Fibroblast of the aortic adventitia (primary cell): ENCODE results near the gene LILRA2. TPM values are rescaled to one million over a fixed set of nuclear protein-coding genes. Genes with fewer than 3 reads are reported as not detected.
"Not testable (repeated sequence)": the region's sequence is repeated elsewhere in the genome, so short reads cannot be mapped to it uniquely, and the experiment has no call there.

Experiments
- DNase-seq: peaks from one replicate; pipeline ENCODE4 v3.0.0-alpha.2; 2010; ENCODE audit warnings: low read depth
- H3K4me3 ChIP-seq: 2 replicates; pipeline ENCODE4 v1.5.1; 2011; ENCODE audit warnings: low read depth, mild to moderate bottlenecking, control low read depth, low read length, moderate library complexity
- total RNA-seq: library from RNA; depleted of rRNA; stranded (reverse); fragments of >200 nt; gene quantifications from 2 replicates; pipeline ENCODE4 v1.2.3, GENCODE V29; 2012; ENCODE audit warnings: low replicate concordance
- TF ChIP-seq, protein P1 (sequence below): IDR thresholded peaks from 2 replicates; pipeline ENCODE4 v1.5.1; 2011; ENCODE audit warnings: mild to moderate bottlenecking, low read length, control low read depth, inconsistent platforms; ENCODE audit not compliant: insufficient read depth

Gene LILRA2
- total RNA-seq, 1 donor, result not detected

DNA sequence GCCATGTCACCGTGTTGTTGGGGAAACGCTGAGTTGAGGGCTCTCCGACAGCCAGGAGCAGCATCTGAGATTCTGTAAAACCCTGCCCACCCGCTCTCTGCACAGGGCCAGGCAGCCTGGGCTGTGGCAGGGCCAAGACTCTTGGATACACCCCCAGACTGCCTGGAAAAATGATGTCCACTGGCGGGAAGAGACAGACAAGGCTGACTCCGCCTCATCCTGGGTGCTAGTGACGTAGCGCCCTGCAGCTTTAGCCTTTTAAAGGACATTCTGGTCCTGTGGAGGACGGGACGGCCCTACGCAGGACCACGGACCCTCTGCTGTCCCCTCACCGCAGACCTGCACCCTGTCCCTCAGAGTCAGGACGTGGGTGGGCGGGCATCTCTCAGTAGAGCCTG, 20.7 kb upstream of the LILRA2 start:
- no peak for DNase-seq
- H3K4me3 ChIP-seq, result no peak overlapping the region

DNA sequence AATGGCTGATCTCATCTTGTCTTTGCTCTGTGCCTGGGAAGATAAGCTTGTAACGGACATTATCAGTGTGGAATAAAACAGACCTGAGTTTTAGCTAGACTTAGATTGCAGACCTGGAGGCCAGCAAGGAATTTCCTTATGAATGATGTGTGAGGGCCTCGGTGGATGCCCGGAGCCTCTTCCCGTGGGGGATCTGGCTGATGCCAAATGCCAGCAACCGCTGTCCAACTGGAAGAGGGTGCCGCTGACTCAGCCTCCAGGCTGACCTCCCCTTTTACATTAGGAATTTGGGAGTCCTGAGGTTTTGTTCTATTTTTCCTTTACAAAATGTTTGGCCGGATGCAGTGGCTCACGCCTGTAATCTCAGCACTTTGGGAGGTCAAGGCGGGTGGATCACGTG, 19.6 kb upstream of the LILRA2 start:
- H3K4me3 ChIP-seq, result no peak overlapping the region
- DNase-seq, result no peak
- TF ChIP-seq, protein P1, sequence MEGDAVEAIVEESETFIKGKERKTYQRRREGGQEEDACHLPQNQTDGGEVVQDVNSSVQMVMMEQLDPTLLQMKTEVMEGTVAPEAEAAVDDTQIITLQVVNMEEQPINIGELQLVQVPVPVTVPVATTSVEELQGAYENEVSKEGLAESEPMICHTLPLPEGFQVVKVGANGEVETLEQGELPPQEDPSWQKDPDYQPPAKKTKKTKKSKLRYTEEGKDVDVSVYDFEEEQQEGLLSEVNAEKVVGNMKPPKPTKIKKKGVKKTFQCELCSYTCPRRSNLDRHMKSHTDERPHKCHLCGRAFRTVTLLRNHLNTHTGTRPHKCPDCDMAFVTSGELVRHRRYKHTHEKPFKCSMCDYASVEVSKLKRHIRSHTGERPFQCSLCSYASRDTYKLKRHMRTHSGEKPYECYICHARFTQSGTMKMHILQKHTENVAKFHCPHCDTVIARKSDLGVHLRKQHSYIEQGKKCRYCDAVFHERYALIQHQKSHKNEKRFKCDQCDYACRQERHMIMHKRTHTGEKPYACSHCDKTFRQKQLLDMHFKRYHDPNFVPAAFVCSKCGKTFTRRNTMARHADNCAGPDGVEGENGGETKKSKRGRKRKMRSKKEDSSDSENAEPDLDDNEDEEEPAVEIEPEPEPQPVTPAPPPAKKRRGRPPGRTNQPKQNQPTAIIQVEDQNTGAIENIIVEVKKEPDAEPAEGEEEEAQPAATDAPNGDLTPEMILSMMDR, result no peak

More for the DNA sequence above, 20.7 kb upstream of the LILRA2 start:
- TF ChIP-seq, protein P1, result no peak

DNA sequence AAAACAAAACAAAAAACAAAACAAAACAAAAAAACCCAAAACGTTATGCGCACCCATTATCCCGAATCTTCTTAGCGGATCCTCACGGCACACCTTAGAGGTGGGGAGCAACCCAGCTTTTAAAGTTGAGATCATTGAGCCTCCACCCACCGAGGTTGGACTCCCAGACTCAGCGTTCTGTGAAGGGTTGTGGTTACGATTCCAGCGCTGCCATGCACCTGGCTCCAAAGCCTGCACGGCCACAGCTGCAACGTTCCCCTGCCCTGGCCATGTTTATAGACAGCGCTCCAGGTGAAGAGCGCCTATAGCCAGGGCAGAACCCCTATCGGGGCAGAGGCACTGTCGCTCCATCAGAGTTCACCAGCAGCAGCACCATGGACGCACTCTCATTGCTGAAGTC, 18.7 kb upstream of the LILRA2 start:
- DNase-seq, result no peak
- H3K4me3 ChIP-seq, result no peak overlapping the region
- TF ChIP-seq, protein P1, result no peak

DNA sequence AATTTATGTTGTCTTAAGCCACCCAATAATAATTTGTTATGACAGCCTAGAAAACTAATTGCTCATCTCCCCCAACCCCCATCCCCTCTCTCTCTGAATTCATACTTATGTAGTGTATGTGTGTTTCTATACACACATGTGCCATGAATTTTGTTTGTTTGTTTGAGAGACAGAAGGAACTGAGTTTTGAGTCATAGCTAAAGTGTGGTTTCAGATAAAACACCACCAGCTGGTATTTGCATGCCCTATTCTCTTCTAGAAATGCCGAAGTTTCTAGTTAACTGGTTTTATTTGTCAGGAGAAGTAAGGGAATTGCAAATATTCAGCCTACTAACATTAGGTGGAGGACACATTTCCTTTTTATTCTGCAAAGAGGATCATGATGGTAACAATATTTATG, 17.4 kb upstream of the LILRA2 start:
- DNase-seq, result no peak
- no peak overlapping the region for H3K4me3 ChIP-seq
- TF ChIP-seq, protein P1, result no peak

DNA sequence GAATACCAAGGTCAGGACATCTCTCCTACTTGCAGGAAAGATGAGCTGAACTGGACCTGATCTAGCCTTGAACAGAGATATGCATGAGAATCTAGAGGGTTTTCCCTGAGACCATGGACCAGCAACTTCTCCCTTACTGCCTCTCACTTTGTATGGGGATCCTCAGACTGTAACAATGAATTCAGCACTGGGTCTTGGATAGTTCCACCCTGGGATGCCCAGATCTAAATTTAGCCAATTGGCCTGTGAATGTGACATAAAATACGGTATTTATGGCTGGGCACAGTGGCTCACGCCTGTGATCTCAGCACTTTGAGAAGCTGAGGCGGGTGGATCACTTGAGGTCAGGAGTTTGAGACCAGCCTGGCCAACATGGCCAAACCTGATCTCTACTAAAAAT, 15.3 kb upstream of the LILRA2 start:
- H3K4me3 ChIP-seq, result no peak overlapping the region
- TF ChIP-seq, protein P1, result no peak
- no peak for DNase-seq

DNA sequence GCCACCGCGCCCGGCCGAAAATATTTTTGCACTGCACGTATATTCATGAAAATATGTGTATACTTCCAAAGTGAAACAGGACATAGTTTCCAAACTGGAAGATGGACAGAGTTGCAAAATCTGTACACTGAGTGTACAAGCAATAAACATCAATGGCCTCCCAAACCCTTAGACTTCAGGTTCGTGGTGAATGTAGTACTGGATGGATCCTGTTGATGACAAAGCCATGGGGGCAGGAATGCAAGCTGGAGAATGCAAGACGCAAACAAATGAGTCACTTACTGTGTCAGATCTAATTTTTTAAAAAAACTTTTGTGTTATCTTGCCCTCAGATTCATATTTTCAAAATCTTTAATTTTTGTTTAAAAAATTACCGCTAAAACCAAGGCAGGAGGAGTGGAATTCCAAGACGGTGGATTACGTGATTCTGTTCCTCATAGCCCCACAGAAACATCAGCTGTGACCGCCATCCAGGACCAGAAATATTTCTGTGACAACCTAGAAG, 12.7 kb upstream of the LILRA2 start:
- TF ChIP-seq, protein P1, result no peak
- no peak overlapping the region for H3K4me3 ChIP-seq
- no peak for DNase-seq

DNA sequence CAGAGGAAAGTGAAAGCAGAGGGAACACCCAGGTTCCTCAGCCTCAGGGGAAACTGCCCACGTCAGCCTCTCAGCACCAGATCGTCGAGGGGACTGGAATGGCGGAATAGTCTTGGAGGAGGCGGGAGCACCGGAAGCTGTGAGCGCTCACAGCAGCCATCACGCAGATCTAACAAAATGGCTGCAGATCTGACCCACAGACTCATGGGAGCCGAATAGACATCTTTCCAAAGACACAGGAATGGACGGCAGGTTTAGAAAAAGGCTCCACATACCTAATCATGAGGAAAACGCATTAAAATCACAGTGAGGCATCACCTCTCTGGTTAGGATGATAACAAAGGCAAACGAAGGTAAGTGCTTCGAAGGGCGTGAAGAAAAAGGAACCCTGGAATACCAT, 11.8 kb upstream of the LILRA2 start:
- H3K4me3 ChIP-seq, result no peak overlapping the region
- no peak for DNase-seq
- TF ChIP-seq, protein P1, result no peak

DNA sequence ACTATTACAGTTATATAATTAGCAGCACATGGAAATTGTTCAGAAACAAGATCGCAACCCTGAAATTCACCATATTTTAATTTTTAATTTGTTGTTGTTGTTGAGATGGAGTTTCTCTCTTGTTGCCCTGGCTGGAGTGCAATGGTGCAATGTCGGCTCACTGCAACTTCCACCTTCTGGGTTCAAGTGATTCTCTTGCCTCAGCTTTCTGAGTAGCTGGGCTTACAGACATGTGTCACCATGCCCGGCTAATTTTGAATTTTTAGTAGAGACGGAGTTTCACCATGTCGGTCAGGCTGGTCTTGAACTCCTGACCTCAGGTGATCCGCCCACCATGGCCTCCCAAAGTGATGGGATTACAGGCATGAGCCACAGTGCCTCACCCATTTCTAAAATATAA, 10.4 kb upstream of the LILRA2 start:
- H3K4me3 ChIP-seq, DNase-seq: not testable (repeated sequence)
